Natural killer cell (primary cell): ENCODE results near the gene MGARP. TPM values are rescaled to one million over a fixed set of nuclear protein-coding genes. Genes with fewer than 3 reads are reported as not detected.

Experiments used
- ATAC-seq, 3 donors: fragments of 150-1000 bp in 2 of 3; fragments of 200-7000 bp in 1 of 3; cut with Tn5 transposase; 1 replicate in 1 of 3; 2 replicates in 2 of 3; pipeline ENCODE4 v1.10.0; 2021; ENCODE audit warnings: mild to moderate bottlenecking in 2 of 3, moderate library complexity in 2 of 3
- DNase-seq, 2 donors: peaks; one replicate each; pipeline versions ENCODE4 v3.0.0 to v3.0.0-alpha.2; 2013 to 2021; ENCODE audit warnings: mixed read lengths in 1 of 2
- H3K27ac ChIP-seq: one replicate; pipeline ENCODE4 v1.5.1; 2013; ENCODE audit warnings: mild to moderate bottlenecking, low read length
- H3K27me3 ChIP-seq: one replicate; pipeline ENCODE4 v1.6.1; 2013; ENCODE audit warnings: low read length; ENCODE audit not compliant: control insufficient read depth, insufficient read depth
- H3K36me3 ChIP-seq: one replicate; pipeline ENCODE4 v1.6.1; 2013; ENCODE audit warnings: low read length; ENCODE audit not compliant: control insufficient read depth, insufficient read depth
- H3K4me1 ChIP-seq: one replicate; pipeline ENCODE4 v1.6.1; 2013; ENCODE audit warnings: low read length; ENCODE audit not compliant: control insufficient read depth, insufficient read depth
- H3K4me3 ChIP-seq: one replicate; pipeline ENCODE4 v1.5.1; 2013; ENCODE audit warnings: low read length
- H3K9me3 ChIP-seq: one replicate; pipeline ENCODE4 v1.6.1; 2013; ENCODE audit warnings: low read length; ENCODE audit not compliant: control insufficient read depth, insufficient read depth
- H3K27ac Mint-ChIP-seq, 2 donors: one replicate each; pipeline ENCODE4 v1.8.0; 2022; ENCODE audit warnings: mild to moderate bottlenecking in 2 of 2, mixed read lengths in 2 of 2, moderate library complexity in 1 of 2
- H3K27me3 Mint-ChIP-seq, 2 donors: one replicate each; pipeline ENCODE4 v1.8.0; 2022; ENCODE audit warnings: low read depth in 2 of 2, mixed read lengths in 2 of 2
- H3K36me3 Mint-ChIP-seq: one replicate; pipeline ENCODE4 v1.8.0; 2022; ENCODE audit warnings: mixed read lengths
- H3K4me1 Mint-ChIP-seq, 2 donors: one replicate each; pipeline ENCODE4 v1.8.0; 2022; ENCODE audit warnings: mixed read lengths in 2 of 2
- H3K4me3 Mint-ChIP-seq: one replicate; pipeline ENCODE4 v1.8.0; 2022; ENCODE audit warnings: mild to moderate bottlenecking, moderate library complexity, mixed read lengths
- H3K9me3 Mint-ChIP-seq, 2 donors: one replicate each; pipeline ENCODE4 v1.8.0; 2022; ENCODE audit warnings: mixed read lengths in 2 of 2
- WGBS: methylation state at CpG from one replicate; pipeline ENCODE4 v1.1.7; 2013; ENCODE audit warnings: missing lambda C conversion rate; ENCODE audit not compliant: insufficient coverage; 5-methylcytosine and 5-hydroxymethylcytosine counted together
- intact Hi-C: fragments of 100-400 bp; cut with micrococcal nuclease; formaldehyde crosslinking; loops from one replicate; pipeline ENCODE4 v1.14.2; 2022
- total RNA-seq, 4 donors: library from RNA; stranded (reverse); fragments of 120-200 nt in 1 of 4; gene quantifications; one replicate each; pipeline versions ENCODE4 v1.2.3 to v1.2.4, GENCODE V29; 2013 to 2022
- TF ChIP-seq, protein P1 (sequence below): fragments of 200-600 bp; IDR thresholded peaks from one replicate; pipeline ENCODE4 v1.8.0; 2022; ENCODE audit warnings: antibody characterized with exemption

MGARP gene
- total RNA-seq, 3 donors from 2014 or later (not counting 1 experiment from before 2014, with no cell fraction given): 0.35 to 0.78 (median 0.63) TPM

DNA sequence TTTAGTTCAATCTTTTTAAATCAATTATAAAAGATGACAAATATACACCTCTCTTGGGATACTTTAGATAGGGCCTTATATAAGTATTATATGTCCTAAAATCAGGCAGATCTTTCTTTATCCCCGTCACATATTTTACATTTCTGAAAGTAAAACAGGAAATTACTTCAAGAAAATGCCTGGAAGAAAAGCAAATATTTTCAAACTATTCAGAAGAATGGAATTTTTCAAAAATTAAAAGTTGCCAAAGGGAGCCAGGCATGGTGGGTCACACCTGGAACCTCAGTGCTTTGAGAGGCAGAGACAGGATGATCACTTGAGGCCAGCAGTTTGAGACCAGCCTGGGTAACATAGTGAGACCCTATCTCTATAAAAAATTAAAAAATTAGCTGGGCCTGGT lies 34.4 kb downstream of the MGARP start:
- WGBS: 100% methylated on average over 1 of the region's 1 CpG
- H3K27ac Mint-ChIP-seq: no peak overlapping the region
- ATAC-seq (no peak), DNase-seq (no peak)
- intact Hi-C loops: no loop called here
- Histone ChIP-seq H3K36me3 (no peaks in the 10 kb centered on the region), H3K27me3 (no peaks in the 10 kb centered on the region), H3K4me1 (no peaks in the 10 kb centered on the region), H3K9me3 (no peaks in the 10 kb centered on the region), H3K4me3 (no peak overlapping the region), H3K27ac (no peak overlapping the region)
- H3K27me3 Mint-ChIP-seq: no peaks in the 10 kb centered on the region
- H3K36me3 Mint-ChIP-seq: no peaks in the 10 kb centered on the region
- TF ChIP-seq, protein P1, sequence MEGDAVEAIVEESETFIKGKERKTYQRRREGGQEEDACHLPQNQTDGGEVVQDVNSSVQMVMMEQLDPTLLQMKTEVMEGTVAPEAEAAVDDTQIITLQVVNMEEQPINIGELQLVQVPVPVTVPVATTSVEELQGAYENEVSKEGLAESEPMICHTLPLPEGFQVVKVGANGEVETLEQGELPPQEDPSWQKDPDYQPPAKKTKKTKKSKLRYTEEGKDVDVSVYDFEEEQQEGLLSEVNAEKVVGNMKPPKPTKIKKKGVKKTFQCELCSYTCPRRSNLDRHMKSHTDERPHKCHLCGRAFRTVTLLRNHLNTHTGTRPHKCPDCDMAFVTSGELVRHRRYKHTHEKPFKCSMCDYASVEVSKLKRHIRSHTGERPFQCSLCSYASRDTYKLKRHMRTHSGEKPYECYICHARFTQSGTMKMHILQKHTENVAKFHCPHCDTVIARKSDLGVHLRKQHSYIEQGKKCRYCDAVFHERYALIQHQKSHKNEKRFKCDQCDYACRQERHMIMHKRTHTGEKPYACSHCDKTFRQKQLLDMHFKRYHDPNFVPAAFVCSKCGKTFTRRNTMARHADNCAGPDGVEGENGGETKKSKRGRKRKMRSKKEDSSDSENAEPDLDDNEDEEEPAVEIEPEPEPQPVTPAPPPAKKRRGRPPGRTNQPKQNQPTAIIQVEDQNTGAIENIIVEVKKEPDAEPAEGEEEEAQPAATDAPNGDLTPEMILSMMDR: no peak
- H3K4me3 Mint-ChIP-seq: no peak overlapping the region
- no peaks in the 10 kb centered on the region for H3K4me1 Mint-ChIP-seq
- no peaks in the 10 kb centered on the region for H3K9me3 Mint-ChIP-seq

DNA sequence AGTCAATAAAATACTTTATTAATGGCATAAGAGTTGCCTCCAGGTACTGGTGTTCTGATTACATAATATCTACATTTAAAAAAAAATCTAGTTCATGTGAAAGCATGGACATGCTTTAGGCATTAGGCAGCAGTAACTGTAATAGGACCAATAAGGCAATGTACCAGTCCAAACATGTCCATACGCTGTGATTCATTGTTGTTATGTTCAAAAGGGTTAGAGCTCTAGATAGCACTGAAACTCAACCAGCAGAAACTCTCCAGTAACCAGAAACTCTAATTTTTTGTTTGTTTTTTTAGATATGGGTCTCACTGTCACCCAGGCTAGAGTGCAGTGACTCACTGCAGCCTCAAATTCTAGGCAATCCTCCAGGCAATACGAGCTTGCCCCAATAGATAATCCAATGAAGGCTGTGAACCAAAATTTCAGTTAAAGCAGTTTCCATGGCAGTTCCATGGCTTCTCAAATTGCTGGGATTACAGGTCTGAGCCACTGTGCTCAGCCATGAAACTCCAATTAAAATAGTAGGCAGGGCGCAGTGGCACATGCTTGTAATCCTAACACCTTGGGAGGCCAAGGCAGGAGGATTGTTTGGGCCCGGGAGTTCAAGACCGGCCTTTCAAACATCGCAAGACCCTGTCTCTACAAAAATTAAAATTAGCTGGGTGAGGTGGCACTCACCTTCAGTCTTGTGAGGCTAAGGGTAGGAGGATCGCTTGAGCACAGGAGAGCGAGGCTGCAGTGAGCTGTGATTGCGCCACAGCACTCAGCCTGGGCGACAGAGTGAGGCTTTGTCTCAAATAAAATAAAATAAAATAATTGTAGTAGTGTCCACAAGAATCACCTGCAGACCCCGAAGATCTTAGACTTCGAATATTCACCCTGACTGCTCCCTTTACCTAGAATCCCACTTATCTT lies 36.3 kb downstream of the MGARP start:
- H3K4me3 Mint-ChIP-seq: no peak overlapping the region
- Histone ChIP-seq H3K4me1 (no peaks in the 10 kb centered on the region), H3K36me3 (no peaks in the 10 kb centered on the region), H3K27ac (no peak overlapping the region), H3K9me3 (no peaks in the 10 kb centered on the region), H3K27me3 (no peaks in the 10 kb centered on the region), H3K4me3 (no peak overlapping the region)
- DNase-seq (no peak), ATAC-seq (no peak)
- no peaks in the 10 kb centered on the region for H3K4me1 Mint-ChIP-seq
- no peaks in the 10 kb centered on the region for H3K27me3 Mint-ChIP-seq
- H3K9me3 Mint-ChIP-seq: no peaks in the 10 kb centered on the region
- H3K27ac Mint-ChIP-seq: no peak overlapping the region
- intact Hi-C loops: no loop called here
- H3K36me3 Mint-ChIP-seq: no peaks in the 10 kb centered on the region
- TF ChIP-seq, protein P1: no peak
- WGBS: 97% methylated on average over 11 of the region's 12 CpGs

DNA sequence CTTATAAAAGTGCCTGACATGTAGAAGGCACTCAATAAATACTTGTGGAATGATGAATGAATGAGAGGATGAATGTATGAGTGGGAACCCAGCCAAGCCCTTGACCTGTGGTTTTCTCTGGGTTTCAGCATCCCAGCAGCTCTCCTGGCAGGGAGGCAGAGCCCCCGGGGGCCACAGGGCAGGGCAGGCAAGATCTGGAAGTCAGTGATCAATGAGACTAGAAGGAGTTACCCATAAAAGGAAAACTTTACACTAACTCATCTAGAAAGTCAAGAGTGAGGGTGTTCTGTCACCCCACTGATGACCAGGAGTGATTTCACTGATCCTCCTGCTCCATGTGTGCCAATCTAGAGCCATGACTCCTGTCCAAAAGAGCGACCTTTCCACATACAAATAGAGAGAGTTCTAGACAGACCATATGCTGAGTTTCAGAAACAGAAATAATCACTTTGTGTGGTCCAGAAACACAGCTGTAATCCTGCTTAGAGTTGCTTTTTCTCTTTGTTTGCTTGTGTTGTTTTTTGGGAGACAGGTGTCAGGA lies 37.4 kb downstream of the MGARP start:
- H3K9me3 ChIP-seq: no peaks in the 10 kb centered on the region
- H3K27ac ChIP-seq: no peak overlapping the region
- Mint-ChIP-seq H3K9me3 (no peaks in the 10 kb centered on the region), H3K4me3 (no peak overlapping the region), H3K27me3 (no peaks in the 10 kb centered on the region), H3K27ac (no peak overlapping the region), H3K36me3 (no peaks in the 10 kb centered on the region), H3K4me1 (no peaks in the 10 kb centered on the region)
- no peak overlapping the region for H3K4me3 ChIP-seq
- H3K27me3 ChIP-seq: no peaks in the 10 kb centered on the region
- intact Hi-C loops: no loop called here
- TF ChIP-seq, protein P1: no peak
- H3K4me1 ChIP-seq: no peaks in the 10 kb centered on the region
- no peak for ATAC-seq
- H3K36me3 ChIP-seq: no peaks in the 10 kb centered on the region
- 83% methylated on average over 2 of the region's 2 CpGs for whole genome bisulfite sequencing
- no peak for DNase-seq
